ENCODE results near the gene OCRL. TPM values are rescaled to one million over a fixed set of nuclear protein-coding genes. Genes with fewer than 3 reads are reported as not detected.
"Not testable (repeated sequence)": the region's sequence is repeated elsewhere in the genome, so short reads cannot be mapped to it uniquely, and the experiment has no call there.

The OCRL gene
- total RNA-seq, 1 experiment from 2014 or later = 17.7 TPM

DNA sequence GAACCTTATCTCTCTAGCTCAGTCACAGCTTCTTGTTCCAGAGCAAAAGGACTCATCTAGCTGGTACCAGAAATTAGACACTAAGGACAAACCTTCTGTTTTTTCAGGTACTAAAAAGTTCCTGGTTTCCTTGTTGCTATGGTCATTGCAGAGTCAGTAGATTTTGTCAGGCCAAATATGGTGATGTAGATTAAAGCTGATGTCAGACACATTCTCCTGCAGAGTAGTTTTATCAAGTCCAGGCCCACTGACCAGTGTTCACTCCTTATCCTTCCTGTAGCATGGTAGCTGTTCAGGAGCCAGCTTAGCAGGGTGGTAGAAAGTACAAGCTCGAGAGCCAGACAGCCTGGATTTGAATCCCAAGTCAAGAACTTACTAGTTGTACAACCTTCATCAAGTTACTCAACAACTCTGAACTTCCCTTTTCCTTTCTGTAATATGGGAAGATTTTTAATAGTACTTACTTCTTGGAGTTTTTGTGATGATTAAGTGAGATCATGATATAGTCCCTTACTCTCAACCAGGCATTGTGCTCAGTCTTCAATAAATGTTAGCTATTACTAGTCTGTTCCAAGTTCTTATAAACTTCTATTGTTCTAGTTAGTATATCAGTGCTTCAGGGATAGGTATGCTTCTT is 17.9 kb downstream of the OCRL start:
- Histone ChIP-seq H3K27ac (no peak overlapping the region), H3K36me3 (no peaks in the 10 kb centered on the region; the same call in 1 of the 2 replicates), H3K9me3 (replicated peaks) (no peaks in the 10 kb centered on the region), H3K4me3 (no peak overlapping the region), H3K4me1 (no peaks in the 10 kb centered on the region), H3K27me3 (no peaks in the 10 kb centered on the region)
- no peak for DNase-seq

GRCh38 chrX:129559783-129560182 is 19.7 kb downstream of the OCRL start:
- Histone ChIP-seq H3K4me1 (no peaks in the 10 kb centered on the region), H3K27ac (no peak overlapping the region), H3K36me3 (no peaks in the 10 kb centered on the region; the same call in 1 of the 2 replicates), H3K4me3 (no peak overlapping the region), H3K9me3 (replicated peaks) (no peaks in the 10 kb centered on the region), H3K27me3 (no peaks in the 10 kb centered on the region)
- DNase-seq = no peak

GRCh38 chrX:129561453-129561852 is 21.4 kb downstream of the OCRL start:
- Histone ChIP-seq H3K4me3 (no peak overlapping the region), H3K36me3 (no peaks in the 10 kb centered on the region; the same call in 1 of the 2 replicates), H3K9me3 (replicated peaks) (no peaks in the 10 kb centered on the region), H3K27ac (no peak overlapping the region), H3K4me1 (no peaks in the 10 kb centered on the region), H3K27me3 (no peaks in the 10 kb centered on the region)
- no peak for DNase-seq

DNA sequence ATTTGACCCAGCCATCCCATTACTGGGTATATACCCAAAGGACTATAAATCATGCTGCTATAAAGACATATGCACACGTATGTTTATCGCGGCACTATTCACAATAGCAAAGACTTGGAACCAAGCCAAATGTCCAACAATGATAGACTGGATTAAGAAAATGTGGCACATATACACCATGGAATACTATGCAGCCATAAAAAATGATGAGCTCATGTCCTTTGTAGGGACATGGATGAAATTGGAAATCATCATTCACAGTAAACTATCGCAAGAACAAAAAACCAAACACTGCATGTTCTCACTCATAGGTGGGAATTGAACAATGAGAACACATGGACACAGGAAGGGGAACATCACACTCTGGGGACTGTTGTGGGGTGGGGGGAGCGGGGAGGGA is 24.3 kb downstream of the OCRL start:
- not testable (repeated sequence) for DNase-seq; H3K36me3 ChIP-seq; H3K4me3 ChIP-seq; H3K27me3 ChIP-seq; H3K27ac ChIP-seq; H3K9me3 ChIP-seq (replicated peaks); H3K4me1 ChIP-seq

GRCh38 chrX:129565046-129565650 is 25.1 kb downstream of the OCRL start:
- Histone ChIP-seq H3K36me3 (no peaks in the 10 kb centered on the region; the same call in 1 of the 2 replicates), H3K4me3 (no peak overlapping the region), H3K9me3 (replicated peaks) (no peaks in the 10 kb centered on the region), H3K4me1 (no peaks in the 10 kb centered on the region), H3K27me3 (no peaks in the 10 kb centered on the region), H3K27ac (no peak overlapping the region)
- DNase-seq = no peak

DNA sequence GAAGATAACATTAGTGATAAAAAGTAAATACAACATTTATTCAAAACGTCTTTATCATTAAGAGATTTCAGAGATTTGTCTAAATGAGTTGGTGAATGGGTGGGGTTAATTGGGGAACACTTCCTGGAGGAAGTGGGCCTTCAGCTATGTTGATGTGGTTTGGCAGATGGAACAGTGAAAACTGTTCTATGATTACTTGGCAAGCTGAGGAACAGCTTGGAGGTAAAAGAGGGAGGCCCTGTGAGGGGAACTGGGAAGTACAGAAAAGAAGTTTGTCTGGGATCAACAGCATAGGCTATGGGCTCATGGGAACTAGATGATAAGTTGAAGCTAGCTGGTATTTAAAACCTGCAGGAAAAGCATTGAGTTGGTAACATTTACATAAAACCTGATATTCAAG is 26.0 kb downstream of the OCRL start:
- Histone ChIP-seq H3K4me1 (no peaks in the 10 kb centered on the region), H3K27ac (no peak overlapping the region), H3K9me3 (replicated peaks) (no peaks in the 10 kb centered on the region), H3K36me3 (no peaks in the 10 kb centered on the region; the same call in 1 of the 2 replicates), H3K27me3 (no peaks in the 10 kb centered on the region), H3K4me3 (no peak overlapping the region)
- DNase-seq = no peak

- DNase-seq = no peak
- H3K36me3 ChIP-seq = no peaks in the 10 kb centered on the region; the same call in 1 of the 2 replicates
Observed at GRCh38 chrX:129568349-129568748, 28.3 kb downstream of the OCRL start.

GRCh38 chrX:129572422-129572821 is 32.4 kb downstream of the OCRL start:
- Histone ChIP-seq H3K36me3 (peaks cover 15% of the 10 kb centered on the region), H3K9me3 (replicated peaks) (no peaks in the 10 kb centered on the region), H3K27me3 (no peaks in the 10 kb centered on the region), H3K4me3 (no peak overlapping the region), H3K4me1 (no peaks in the 10 kb centered on the region), H3K27ac (no peak overlapping the region)
- DNase-seq = no peak

More at GRCh38 chrX:129568349-129568748, 28.3 kb downstream of the OCRL start:
- Histone ChIP-seq H3K27me3 (no peaks in the 10 kb centered on the region), H3K4me3 (no peak overlapping the region), H3K27ac (no peak overlapping the region), H3K9me3 (replicated peaks) (no peaks in the 10 kb centered on the region), H3K4me1 (no peaks in the 10 kb centered on the region)

GRCh38 chrX:129573652-129574051 is 33.6 kb downstream of the OCRL start:
- DNase-seq, H3K27me3 ChIP-seq: not testable (repeated sequence)
- H3K36me3 ChIP-seq = peaks cover 15% of the 10 kb centered on the region

DNA sequence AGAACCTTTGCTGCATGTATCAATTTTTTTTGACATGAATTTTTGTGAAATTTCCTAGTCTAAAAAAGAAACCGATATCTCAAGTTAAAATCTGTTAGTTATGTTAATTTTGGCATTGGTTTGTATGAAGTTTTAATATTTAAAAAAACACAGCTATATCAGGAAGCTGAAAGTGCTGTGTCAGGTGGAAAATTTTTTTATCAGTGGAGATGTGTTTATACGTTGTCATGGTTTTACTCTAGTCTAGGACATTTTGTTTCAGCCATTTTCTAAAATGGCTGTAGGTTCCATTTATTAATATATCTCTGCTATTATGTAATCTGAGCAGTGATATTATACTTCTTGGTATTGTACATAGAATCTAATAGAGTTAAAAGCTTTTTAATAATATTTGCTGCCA is 34.2 kb downstream of the OCRL start:
- Histone ChIP-seq H3K27ac (no peak overlapping the region), H3K9me3 (replicated peaks) (no peaks in the 10 kb centered on the region), H3K4me1 (no peaks in the 10 kb centered on the region), H3K36me3 (peaks cover 15% of the 10 kb centered on the region), H3K4me3 (no peak overlapping the region), H3K27me3 (no peaks in the 10 kb centered on the region)
- no peak for DNase-seq

More at GRCh38 chrX:129573652-129574051, 33.6 kb downstream of the OCRL start:
- H3K4me1 ChIP-seq; H3K9me3 ChIP-seq (replicated peaks); H3K4me3 ChIP-seq; H3K27ac ChIP-seq: not testable (repeated sequence)

DNA sequence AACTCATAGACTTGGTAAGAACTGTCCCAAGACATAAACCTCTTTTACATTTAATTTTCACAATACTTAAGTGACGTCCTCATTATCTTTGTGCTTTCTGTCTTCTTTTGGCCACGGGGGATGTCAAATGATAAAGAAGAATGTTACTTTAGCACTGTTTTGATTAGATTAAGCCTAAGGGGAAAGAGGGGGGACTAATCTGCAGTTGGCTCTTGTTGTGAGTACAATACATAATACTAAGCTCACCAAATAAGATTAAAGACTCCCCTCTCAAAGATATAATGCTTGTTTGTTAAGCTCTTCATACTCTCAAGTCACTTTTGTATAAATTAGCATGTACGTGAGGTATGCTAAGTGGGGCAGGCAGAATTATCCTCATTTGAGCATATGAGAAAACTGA is 36.5 kb downstream of the OCRL start:
- DNase-seq = no peak
- no peak overlapping the region for H3K4me3 ChIP-seq
- peaks cover 15% of the 10 kb centered on the region for H3K36me3 ChIP-seq
- no peaks in the 10 kb centered on the region for H3K4me1 ChIP-seq
- no peaks in the 10 kb centered on the region for H3K9me3 ChIP-seq (replicated peaks)
- no peak overlapping the region for H3K27ac ChIP-seq
- H3K27me3 ChIP-seq = no peaks in the 10 kb centered on the region

- Histone ChIP-seq H3K27ac (no peak overlapping the region), H3K36me3 (peaks cover 15% of the 10 kb centered on the region)
- DNase-seq = no peak
Observed at GRCh38 chrX:129577473-129577872, 37.4 kb downstream of the OCRL start.

GRCh38 chrX:129577877-129578276 is 37.8 kb downstream of the OCRL start:
- no peak for DNase-seq
- no peak overlapping the region for H3K4me3 ChIP-seq
- H3K27me3 ChIP-seq = no peaks in the 10 kb centered on the region
- H3K4me1 ChIP-seq = no peaks in the 10 kb centered on the region
- H3K36me3 ChIP-seq = peaks cover 15% of the 10 kb centered on the region
- no peaks in the 10 kb centered on the region for H3K9me3 ChIP-seq (replicated peaks)
- H3K27ac ChIP-seq = no peak overlapping the region

More at GRCh38 chrX:129577473-129577872, 37.4 kb downstream of the OCRL start:
- no peaks in the 10 kb centered on the region for H3K27me3 ChIP-seq
- no peaks in the 10 kb centered on the region for H3K4me1 ChIP-seq
- no peak overlapping the region for H3K4me3 ChIP-seq
- no peaks in the 10 kb centered on the region for H3K9me3 ChIP-seq (replicated peaks)

DNA sequence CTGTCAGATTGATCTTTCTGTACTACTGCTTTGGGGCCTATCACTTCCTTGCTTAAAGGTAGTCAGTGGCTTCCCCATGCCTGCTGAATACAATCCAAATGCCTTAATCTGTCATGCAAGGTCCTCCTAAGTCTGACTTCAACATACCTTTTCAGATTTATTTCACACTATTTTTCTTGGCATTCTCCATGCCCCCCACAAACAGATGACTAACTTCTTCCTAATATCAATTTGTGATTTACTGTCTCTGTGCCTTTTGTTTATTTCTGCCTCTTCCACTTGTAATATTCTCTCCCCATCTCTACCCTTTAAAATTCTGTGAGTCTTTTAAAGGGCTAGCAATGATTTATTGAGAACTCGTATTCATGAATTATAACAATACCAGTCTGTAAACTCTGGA is 41.8 kb downstream of the OCRL start:
- H3K27ac ChIP-seq = no peak overlapping the region
- no peaks in the 10 kb centered on the region for H3K9me3 ChIP-seq (replicated peaks)
- no peaks in the 10 kb centered on the region for H3K27me3 ChIP-seq
- H3K4me3 ChIP-seq = no peak overlapping the region
- no peaks in the 10 kb centered on the region for H3K36me3 ChIP-seq
- DNase-seq = no peak
- no peaks in the 10 kb centered on the region for H3K4me1 ChIP-seq

GRCh38 chrX:129585167-129585566 is 45.1 kb downstream of the OCRL start:
- Histone ChIP-seq H3K27me3 (no peaks in the 10 kb centered on the region), H3K36me3 (no peaks in the 10 kb centered on the region), H3K27ac (no peak overlapping the region), H3K9me3 (replicated peaks) (no peaks in the 10 kb centered on the region), H3K4me3 (no peak overlapping the region), H3K4me1 (no peaks in the 10 kb centered on the region)
- no peak for DNase-seq

- no peaks in the 10 kb centered on the region for H3K4me1 ChIP-seq
- DNase-seq = no peak
- H3K36me3 ChIP-seq = no peaks in the 10 kb centered on the region
- H3K27ac ChIP-seq = no peak overlapping the region
- no peaks in the 10 kb centered on the region for H3K9me3 ChIP-seq (replicated peaks)
- no peak overlapping the region for H3K4me3 ChIP-seq
- no peaks in the 10 kb centered on the region for H3K27me3 ChIP-seq
Observed at GRCh38 chrX:129585691-129586090, 45.6 kb downstream of the OCRL start.

Data from SJCRH30 (cell line).